Measurements from ENCODE around the gene DDHD1.

DNA sequence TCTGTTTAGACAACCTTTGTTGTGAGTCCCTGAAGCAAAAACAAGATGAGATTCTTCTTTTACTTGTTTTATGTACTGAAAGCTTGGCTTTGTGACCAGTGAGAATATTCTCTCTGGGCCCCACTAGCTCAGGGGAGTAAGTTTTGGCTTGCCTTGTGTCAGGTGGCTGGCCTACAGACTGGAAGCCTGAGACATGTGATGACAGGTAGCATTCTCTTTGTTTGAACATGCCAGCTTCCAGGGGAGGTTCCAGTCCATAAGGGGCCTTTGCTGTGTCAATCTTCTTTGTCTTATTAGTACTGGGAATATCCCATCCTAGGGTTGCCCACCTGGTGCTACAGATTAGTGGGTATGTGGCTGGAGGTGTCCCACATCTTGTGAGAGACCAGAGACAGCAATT is 136.2 kb downstream of the DDHD1 start:
- TF ChIP-seq, protein P1, sequence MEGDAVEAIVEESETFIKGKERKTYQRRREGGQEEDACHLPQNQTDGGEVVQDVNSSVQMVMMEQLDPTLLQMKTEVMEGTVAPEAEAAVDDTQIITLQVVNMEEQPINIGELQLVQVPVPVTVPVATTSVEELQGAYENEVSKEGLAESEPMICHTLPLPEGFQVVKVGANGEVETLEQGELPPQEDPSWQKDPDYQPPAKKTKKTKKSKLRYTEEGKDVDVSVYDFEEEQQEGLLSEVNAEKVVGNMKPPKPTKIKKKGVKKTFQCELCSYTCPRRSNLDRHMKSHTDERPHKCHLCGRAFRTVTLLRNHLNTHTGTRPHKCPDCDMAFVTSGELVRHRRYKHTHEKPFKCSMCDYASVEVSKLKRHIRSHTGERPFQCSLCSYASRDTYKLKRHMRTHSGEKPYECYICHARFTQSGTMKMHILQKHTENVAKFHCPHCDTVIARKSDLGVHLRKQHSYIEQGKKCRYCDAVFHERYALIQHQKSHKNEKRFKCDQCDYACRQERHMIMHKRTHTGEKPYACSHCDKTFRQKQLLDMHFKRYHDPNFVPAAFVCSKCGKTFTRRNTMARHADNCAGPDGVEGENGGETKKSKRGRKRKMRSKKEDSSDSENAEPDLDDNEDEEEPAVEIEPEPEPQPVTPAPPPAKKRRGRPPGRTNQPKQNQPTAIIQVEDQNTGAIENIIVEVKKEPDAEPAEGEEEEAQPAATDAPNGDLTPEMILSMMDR (IDR thresholded peaks at IDR 0.05; ENCODE audit: poor library complexity), result no peak
- no peak for TF ChIP-seq EZH2phosphoT487 (IDR thresholded peaks at IDR 0.05; ENCODE audit: low read depth, severe bottlenecking, unreplicated experiment)
- no peak for TF ChIP-seq EZH2 (IDR thresholded peaks at IDR 0.05; ENCODE audit: borderline replicate concordance)
